ENCODE measurements around the gene ZNF14. TPM values are rescaled to one million over a fixed set of nuclear protein-coding genes. Genes with fewer than 3 reads are reported as not detected.

The ZNF14 gene
- total and polyA plus RNA-seq, 10 of the 15 experiments (the other 5 are each of a cell fraction or from before 2014, with no cell fraction given): 2.5 to 7.2 (median 4.6) TPM

GRCh38 chr19:19686580-19686979, 46.3 kb downstream of the ZNF14 start:
- Histone ChIP-seq H3K4me1 (ENCODE audit: control insufficient read depth, insufficient read depth, low read length) (no peaks in the 10 kb centered on the region), H3K4me3 (no peak overlapping the region), H3K4me2 (ENCODE audit: control insufficient read depth, insufficient read depth) (no peak overlapping the region), H3K9ac (ENCODE audit: control insufficient read depth, insufficient read depth, low read length) (no peak overlapping the region), H3K9me3 (replicated peaks; ENCODE audit: control insufficient read depth, insufficient read depth, low read length) (peaks cover 5% of the 10 kb centered on the region), H3K27me3 (replicated peaks in 1 of 2; ENCODE audit: control insufficient read depth in 2 of 2, insufficient read depth in 2 of 2, low read length in 1 of 2) (no peaks in the 10 kb centered on the region), H3K27ac (ENCODE audit: control insufficient read depth, insufficient read depth) (no peak overlapping the region), H3K36me3 (ENCODE audit: control insufficient read depth in 2 of 2, insufficient read depth in 2 of 2, low read length in 1 of 2) (no peaks in the 10 kb centered on the region; a peak in 1 of 4 replicates), H3K79me2 (ENCODE audit: control insufficient read depth, insufficient read depth, low read length) (no peaks in the 10 kb centered on the region), H2AFZ (ENCODE audit: control insufficient read depth, low read depth, low read length) (no peak overlapping the region), H4K20me1 (ENCODE audit: control insufficient read depth, insufficient read depth) (no peaks in the 10 kb centered on the region)
- DNase-seq (ENCODE audit: low read depth, low spot score) (no peak), ATAC-seq (no peak), FAIRE-seq (no peak)
- in situ Hi-C loops (cut with MboI): no loop called here
- ChIA-PET POLR2A (no interaction called here), SMC1A (ENCODE audit: uncharacterized antibody, unreplicated experiment) (no interaction called here), RAD21 (ENCODE audit: unreplicated experiment) (no interaction called here), CTCF (no interaction called here)
- intact Hi-C loops (cut with micrococcal nuclease; ENCODE audit: unreplicated experiment): no loop called here
- 98% methylated on average over 6 of the region's 6 CpGs for WGBS (ENCODE audit: insufficient coverage, insufficient replicate concordance, low lambda C conversion rate, missing lambda C conversion rate)
- no TSS peak for BruUV-seq (replicated peaks)
- TF ChIP-seq ZNF274 (IDR thresholded peaks at IDR 0.05; ENCODE audit: insufficient read depth, insufficient read length) (no peak), TARDBP (IDR thresholded peaks at IDR 0.05; ENCODE audit: borderline replicate concordance) (no peak), BACH1 (IDR thresholded peaks at IDR 0.05; ENCODE audit: borderline replicate concordance) (no peak), IKZF1 (conservative IDR thresholded peaks at IDR 0.05) (no peak), SRF (IDR thresholded peaks at IDR 0.05; ENCODE audit: low read depth in 2 of 2, low read length in 2 of 2) (no peak), RCOR1 (conservative IDR thresholded peaks at IDR 0.05; ENCODE audit: low read depth, low read length) (no peak), NFXL1 (IDR thresholded peaks at IDR 0.05; ENCODE audit: borderline replicate concordance) (no peak), E2F4 (IDR thresholded peaks at IDR 0.05; ENCODE audit: low read depth, low read length) (no peak), ZNF24 (IDR thresholded peaks at IDR 0.05) (no peak), IRF3 (IDR thresholded peaks at IDR 0.05) (no peak), CHD4 (IDR thresholded peaks at IDR 0.05) (no peak), MTA3 (IDR thresholded peaks at IDR 0.05; ENCODE audit: borderline replicate concordance, low read length) (no peak), MEF2B (IDR thresholded peaks at IDR 0.05; ENCODE audit: partially characterized antibody, poor library complexity, severe bottlenecking) (no peak), SPI1 (IDR thresholded peaks at IDR 0.05; ENCODE audit: borderline replicate concordance, insufficient read depth, low read depth, low read length) (no peak), IRF5 (IDR thresholded peaks at IDR 0.05; ENCODE audit: borderline replicate concordance) (no peak), EP300 (IDR thresholded peaks at IDR 0.05; ENCODE audit: borderline replicate concordance in 1 of 2, control insufficient read depth in 1 of 2, low read depth in 2 of 2, low read length in 2 of 2) (no peak), FOXK2 (IDR thresholded peaks at IDR 0.05) (no peak), ZBTB33 (IDR thresholded peaks at IDR 0.05) (no peak)

Data from GM12878 (cell line).